ENCODE measurements around the gene APLF. TPM values are rescaled to one million over a fixed set of nuclear protein-coding genes. Genes with fewer than 3 reads are reported as not detected.

APLF gene
- total RNA-seq, 1 experiment from 2014 or later, result 2.1 TPM

DNA sequence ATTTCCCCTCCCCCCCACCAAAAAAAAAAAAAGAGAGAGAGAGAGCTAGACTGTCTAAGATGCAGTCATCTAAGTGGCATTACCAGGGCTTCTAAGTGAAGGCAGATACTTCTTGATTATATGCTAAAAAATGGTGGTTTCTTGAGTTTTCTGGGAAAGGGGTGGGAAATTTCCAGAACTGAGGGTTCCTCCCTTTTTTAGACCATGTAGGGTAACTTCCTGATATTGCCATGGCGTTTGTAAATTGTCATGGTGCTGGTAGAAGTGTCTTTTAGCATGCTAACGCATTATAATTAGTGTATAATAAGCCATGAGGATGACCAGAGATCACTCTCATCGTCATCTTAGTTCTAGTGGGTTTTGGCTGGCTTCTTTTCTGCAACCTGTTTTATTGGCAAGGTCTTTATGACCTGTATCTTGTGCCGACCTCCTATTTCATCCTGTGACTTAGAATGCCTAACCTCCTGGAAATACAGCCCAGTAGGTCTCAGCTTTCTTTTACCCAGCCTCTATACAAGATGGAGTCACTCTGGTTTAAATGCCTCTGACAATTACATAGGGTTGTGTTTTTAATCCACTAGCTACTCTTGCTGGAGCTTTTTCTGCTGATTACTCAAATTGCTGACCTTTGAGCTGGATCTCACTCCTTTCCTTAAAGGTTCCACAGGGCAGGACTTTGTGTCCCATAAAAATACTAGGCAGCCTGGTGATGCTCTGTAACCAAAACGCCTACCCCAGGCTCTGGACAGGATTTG, 145.6 kb downstream of the APLF start:
- Histone ChIP-seq H3K4me3 (ENCODE audit: insufficient read depth, low read depth, low read length) (no peak overlapping the region), H3K36me3 (replicated peaks; ENCODE audit: control insufficient read depth, insufficient read depth, low read length) (no peaks in the 10 kb centered on the region), H3K27me3 (ENCODE audit: control insufficient read depth, insufficient read depth, low read length) (no peaks in the 10 kb centered on the region)
- DNase-seq, result no peak

DNA sequence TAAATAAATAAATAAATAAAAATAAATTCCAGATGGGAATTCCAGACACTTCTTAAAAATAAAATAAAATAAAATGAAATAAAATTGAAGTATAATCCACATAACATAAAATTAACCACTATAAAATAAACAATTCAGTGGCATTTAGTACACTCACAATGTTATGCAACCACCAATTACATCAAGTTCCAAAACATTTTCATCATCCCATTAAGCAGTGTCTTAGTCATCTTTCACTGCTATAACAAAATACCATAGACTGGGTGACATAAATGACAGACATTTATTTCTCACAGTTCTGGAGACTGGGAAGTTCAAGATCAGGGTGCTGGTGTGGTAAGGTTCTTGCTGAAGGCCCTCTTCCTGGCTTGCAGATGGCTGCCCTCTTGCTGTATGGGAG, 153.4 kb downstream of the APLF start:
- H3K4me3 ChIP-seq (ENCODE audit: insufficient read depth, low read depth, low read length), result no peak overlapping the region
- H3K36me3 ChIP-seq (replicated peaks; ENCODE audit: control insufficient read depth, insufficient read depth, low read length), result no peaks in the 10 kb centered on the region
- no peaks in the 10 kb centered on the region for H3K27me3 ChIP-seq (ENCODE audit: control insufficient read depth, insufficient read depth, low read length)
- no peak for DNase-seq

DNA sequence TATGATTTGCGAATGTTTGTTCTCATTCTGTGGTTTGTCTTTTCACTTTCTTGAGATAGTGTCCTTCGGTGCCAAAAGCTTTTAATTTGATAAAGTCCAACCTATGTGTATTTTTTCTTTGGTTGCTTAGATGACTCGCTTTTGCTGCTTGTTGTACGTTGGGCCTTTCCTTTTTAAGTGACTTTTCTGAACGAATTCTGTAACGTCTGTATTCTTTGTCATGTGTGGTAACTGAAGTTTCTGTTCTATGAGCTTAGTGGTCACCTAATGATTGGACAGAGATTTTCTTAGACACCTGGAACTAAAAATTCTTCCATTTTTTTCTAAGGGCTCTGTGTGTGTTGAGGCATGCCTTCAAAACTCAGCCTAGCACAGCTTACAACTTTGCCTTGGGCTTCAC, 156.4 kb downstream of the APLF start:
- DNase-seq, result no peak
- Histone ChIP-seq H3K27me3 (ENCODE audit: control insufficient read depth, insufficient read depth, low read length) (no peaks in the 10 kb centered on the region), H3K4me3 (ENCODE audit: insufficient read depth, low read depth, low read length) (no peak overlapping the region), H3K36me3 (replicated peaks; ENCODE audit: control insufficient read depth, insufficient read depth, low read length) (no peaks in the 10 kb centered on the region)

DNA sequence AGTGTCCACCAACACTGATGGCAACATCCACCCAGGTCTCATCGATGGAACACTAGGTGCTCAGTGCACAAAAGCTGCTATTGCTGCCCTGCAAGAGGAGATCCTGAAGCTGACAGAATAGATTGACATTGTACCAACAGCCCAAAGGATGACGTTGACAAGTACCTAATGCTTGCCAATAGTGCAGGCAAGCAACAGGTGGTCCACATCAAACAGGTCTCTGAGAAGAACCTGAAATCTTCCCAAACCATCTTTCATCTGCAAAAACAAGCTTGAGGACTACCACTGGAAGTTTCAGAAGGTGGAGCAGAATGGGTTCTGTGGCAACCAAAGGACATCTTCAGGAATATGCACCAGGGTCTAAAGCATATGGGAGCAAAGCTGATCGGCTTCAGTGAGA, 160.2 kb downstream of the APLF start:
- Histone ChIP-seq H3K4me3 (ENCODE audit: insufficient read depth, low read depth, low read length) (no peak overlapping the region), H3K36me3 (replicated peaks; ENCODE audit: control insufficient read depth, insufficient read depth, low read length) (no peaks in the 10 kb centered on the region), H3K27me3 (ENCODE audit: control insufficient read depth, insufficient read depth, low read length) (no peaks in the 10 kb centered on the region)
- no peak for DNase-seq

Other genes starting within 250 kb of the APLF start
- gene PPP3R1, start 215.1 kb upstream of the APLF start, total RNA-seq (2014; rRNA removed; shearing (Covaris generic)), result 20.1 and 24.1 TPM in 2 replicates
- gene CNRIP1, start 147.6 kb upstream of the APLF start, total RNA-seq (2014; rRNA removed; shearing (Covaris generic)), result 0.80 and 0.81 TPM in 2 replicates
- not detected in 2 replicates for gene PLEK, start 102.3 kb upstream of the APLF start, total RNA-seq (2014; rRNA removed; shearing (Covaris generic))
- gene FBXO48, start 291 bp upstream of the APLF start, total RNA-seq (2014; rRNA removed; shearing (Covaris generic)), result 0.52 and 1.00 TPM in 2 replicates
- 2.8 and 3.7 TPM in 2 replicates for gene PROKR1, start 176.0 kb downstream of the APLF start, total RNA-seq (2014; rRNA removed; shearing (Covaris generic))

Measured in H7 (cell line).